GM19351 (cell line): Measurements from ENCODE around the gene MATN4.

Experiments used
- ATAC-seq: cut with Tn5 transposase; IDR thresholded peaks from one replicate; pipeline ENCODE4 v1.9.1; 2021; ENCODE audit warnings: mild to moderate bottlenecking, moderate library complexity; ENCODE audit not compliant: unreplicated experiment

The MATN4 gene

DNA sequence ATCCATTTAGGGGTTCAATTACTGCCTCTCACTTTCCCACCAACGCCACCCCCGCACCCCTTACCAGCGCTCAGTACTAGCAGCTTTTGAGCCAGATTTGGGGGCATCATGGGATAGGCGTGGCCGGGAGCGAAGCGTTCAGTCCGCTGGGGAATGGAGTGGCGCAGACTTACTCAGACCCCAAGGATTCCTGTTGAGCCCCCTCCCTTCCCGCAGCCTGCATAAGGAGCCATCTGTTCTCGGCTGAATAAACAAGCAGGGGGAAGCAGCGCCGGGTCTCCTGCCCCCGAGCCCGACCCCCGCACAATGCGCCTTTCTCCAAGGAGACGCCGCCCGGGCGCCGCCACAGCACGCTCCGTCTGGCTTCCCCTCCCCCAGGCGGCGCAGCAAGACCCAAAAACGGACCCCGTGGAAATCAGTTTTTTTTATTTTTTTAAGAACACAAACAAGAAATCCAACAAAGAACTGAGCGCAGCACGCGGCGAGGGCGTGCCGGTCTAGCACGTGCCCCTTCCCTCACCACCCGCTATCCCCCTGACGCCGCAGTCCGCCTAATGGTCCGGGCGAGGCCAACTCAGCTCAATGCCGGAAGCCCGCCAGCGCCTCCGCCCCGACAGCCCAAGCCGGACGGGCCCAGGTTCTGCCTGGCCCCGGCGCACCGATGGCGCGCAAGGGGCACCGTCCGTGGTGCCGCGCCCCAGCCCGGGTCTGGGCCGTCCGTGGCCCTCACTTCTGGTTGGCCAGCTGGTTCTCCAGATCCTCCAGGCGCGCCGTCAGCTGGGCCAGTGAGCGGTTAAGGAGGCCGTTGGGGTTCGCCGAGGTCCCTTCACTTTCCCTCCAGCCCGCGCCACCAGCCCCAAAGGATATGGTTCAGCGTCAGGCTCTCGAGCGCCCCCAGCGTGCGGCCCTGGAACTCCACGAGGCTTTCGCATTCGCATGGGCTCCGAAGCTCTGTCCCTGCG lies 14.8 kb downstream of the MATN4 start:
- peak; percentile 76 for ATAC-seq

DNA sequence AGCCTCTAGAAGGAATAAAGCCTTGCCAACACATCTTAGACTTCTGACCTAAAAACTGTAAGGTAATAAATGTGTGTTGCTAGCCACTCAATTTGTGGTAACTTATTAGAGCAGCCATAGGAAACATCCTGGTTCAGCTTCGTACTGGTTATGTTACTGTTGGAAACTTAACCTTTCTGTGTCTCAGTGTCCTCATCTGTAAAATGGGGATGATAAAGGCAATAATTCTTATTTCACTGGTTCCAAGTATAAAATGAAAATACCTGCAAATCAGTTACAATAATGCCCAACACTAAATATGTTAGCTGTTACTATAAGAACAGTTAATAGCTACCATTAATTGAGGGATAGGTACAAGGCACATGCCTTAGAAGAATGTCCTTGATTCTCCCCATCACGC lies 15.8 kb downstream of the MATN4 start:
- no peak for ATAC-seq

DNA sequence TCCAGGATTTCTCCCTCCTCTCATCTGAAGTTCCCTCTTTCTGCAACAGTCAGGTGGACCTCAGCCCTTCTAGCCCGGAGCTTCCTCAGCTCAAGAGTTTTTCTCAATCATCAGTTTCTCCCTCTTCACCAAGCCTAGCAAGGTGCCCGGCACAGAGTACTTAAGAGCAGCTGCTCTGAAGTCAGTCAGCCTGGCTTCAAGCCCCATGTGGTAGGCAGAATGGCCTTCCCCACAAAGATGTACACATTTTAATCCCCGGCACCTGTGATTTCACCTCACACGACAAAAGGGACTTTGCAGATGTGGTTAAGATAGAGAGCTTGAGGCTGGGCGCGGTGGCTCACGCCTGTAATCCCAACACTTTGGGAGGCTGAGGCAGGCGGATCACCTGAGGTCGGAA lies 16.6 kb downstream of the MATN4 start:
- ATAC-seq: no peak

DNA sequence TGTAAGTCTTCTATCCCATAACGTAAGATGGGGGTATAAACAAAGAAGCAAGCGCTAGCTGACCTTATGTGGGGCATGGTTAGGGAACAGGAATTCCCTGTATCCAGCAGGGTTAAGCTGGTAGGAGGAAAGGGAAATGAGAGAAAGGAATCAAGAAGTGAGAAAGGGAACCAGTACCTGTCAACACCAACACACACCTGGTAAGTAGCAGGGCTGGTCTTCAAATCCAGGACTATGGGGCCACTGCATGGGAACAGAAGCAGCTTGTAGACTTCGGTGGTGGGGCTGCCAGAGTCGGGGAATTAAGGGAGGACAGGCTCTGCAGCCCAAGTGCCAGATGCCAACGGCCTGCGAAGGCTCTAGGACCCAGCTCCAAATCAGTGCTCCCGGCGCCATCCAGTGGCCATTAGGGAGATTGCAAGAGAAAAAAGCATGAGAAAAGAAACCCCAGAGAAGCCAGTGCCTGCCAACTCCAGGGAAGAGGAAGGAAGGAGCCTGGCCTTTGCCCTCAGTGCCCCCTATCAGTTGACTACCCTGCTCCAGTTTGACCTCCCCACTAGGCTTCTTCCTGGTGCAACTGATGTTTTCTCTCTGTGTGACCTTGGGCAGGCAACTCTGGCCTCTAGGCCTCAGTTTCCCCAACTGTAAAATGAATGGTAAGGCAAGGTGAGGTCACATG lies 17.3 kb downstream of the MATN4 start:
- ATAC-seq: no peak

DNA sequence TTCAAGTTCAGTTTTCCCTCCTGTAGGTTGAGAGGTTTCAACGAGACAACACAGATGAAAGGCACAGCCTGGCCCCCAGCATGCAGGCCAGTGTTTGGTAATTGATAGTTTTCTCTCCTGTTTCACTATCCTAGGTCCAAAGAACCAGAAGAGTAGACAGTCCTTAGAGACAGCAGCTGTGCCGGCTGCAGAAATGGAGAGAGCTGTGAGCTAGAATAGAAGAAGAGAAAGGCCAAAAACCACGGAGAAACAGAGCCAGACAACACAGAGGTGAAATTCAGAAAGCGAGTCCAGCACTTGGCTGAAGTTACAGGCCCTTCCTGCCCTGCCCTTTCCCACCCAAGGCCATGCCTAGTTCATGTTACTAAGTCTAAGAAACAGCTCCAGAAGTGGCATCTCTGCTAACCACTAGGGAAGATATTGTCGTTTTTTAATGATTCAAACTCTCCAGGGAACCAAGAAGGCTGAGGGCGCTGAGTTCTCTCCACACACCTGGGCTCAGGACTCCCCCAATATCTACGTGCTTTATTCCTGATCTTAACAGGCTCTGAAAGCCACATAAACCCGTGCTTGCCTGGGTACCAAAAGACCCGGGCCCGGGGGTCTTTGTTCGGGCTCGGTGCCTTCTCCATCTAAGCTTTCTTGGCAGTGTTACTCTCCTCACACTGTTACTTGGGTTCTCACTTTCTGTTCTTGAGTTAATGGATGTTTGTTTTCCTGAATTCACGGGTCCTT lies 18.0 kb downstream of the MATN4 start:
- no peak for ATAC-seq

DNA sequence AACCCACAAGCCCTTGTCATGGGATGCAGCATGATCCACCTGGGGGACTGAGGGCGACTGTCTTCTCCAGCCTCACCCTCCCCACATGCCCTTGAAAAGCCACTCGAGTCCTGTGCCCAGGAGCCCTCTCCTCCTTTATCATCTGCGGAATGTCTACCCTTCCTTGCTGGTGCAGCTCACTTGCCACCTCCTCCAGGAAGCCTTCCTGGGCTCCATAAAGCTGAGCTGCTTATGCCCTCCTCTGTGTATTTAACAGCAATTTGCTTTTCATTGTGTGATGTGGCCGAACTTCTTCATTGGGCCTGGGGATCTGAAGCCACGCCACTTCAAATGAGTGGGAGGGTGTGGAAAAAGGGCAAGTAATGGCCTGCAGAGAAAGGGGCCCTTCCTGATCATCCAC lies 19.2 kb downstream of the MATN4 start:
- ATAC-seq: no peak

DNA sequence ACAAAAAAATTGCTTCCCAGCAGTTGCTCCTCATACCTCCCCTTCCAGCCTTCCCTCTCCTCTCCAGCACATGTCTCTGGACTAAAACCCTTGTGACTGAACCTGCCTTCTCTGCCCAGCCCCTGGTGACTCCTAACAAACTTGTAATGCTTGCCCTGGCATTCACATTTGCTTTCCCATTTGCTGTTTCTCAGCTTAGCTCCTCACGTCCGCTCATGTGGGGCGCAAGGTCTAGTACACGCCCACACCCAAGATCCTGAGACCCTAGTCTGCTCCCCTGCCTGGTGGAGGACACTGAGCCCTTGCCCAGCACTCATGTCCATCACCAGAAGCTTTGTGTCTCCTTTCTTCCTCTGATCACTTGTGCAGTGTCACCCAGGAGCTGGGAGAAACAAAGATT lies 19.7 kb downstream of the MATN4 start:
- no peak for ATAC-seq

DNA sequence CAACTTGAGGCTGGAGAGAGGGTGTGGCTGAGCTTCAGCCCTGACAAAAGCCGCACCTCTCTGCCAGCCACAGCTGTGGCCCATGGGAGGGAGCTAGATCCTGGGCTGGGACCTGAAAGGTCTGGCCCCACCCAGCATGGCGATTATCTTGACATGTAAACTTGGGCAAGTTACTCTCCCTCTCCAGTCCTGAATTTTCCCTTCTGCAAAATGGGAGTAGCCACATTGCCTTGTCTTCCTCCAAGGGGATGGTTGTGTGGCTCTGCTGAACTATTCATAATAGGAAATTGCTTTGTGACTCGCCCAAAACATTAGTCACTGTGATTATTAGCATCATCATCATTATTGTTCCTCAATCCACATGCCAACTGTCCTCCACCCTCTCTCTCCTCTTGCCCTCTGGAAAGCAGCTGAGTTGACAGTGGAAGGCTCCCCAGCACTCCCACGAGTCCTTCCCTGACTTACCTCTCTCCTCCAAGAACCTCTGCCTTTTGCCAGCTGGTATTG lies 24.5 kb downstream of the MATN4 start:
- no peak for ATAC-seq

DNA sequence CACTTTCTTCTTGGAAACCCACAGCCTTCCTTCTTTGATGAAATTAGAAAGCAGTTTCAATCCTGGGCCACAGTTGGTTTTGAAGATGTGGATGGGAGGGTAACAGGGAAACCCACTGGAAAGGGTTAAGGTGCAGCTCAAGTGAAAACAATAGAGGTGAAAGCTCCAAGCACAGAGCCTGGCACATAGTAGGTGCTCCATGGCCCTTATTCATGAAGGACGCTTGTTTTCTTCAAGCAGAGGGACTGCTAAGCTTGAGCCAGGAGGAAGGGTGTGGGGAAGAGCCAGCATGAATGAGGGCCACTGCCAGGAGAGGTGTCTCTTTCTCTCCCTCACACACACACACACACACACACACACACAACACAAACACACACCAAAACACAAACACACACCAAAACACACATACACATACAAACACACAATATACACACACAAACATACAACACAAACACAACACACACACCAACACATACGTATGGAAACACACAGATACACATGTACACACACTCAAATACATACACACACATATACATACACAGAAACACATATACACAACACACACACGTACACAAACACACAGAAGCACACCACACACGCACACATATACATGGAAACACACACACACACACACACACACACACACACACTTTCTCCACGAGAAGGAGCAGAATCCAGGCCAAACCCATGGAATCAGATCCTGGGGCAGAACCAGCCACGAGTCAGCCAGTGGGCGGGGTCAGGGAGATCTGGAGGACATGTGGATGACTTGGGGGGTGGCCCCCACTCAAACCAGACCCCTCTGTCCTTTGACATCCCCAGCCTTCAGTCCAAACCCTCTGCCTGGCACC lies 25.2 kb downstream of the MATN4 start:
- no peak for ATAC-seq

DNA sequence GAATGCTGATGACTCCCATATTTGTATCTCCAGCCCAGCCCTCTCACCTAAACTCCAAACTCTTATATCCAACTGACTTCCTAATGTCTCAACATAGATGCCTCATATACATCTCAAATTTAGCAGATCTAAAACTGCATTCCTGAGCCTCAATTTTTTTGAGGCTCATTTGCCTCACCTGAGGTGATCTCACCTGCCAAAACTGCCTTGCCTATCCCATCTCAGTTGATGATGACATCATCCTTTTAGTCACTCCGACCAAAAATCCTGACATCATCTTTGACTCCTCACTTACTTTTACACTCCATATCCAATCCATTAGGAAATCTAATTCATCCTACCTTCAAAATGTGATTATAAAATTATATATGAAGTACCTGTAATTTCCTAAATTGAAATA lies 28.1 kb downstream of the MATN4 start:
- ATAC-seq: no peak

DNA sequence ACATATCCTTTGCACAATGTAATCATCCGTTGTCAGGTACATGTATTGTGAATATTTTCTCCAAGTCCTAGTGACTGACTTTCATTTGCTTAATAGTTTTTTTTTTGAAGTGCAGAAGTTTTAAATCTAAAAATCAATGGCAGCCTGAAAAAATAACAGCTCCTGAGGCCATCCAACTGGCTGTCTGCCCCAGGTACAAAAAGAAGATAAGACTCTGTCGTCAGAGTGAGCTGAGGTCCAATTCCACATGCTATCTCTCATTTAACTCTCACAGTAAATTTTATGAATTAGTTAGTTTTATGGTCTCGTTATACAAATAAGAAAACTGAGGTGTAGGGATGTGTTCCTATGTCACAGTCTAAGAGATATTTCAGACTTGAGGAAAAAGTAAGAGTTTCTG lies 32.8 kb downstream of the MATN4 start:
- ATAC-seq: no peak

DNA sequence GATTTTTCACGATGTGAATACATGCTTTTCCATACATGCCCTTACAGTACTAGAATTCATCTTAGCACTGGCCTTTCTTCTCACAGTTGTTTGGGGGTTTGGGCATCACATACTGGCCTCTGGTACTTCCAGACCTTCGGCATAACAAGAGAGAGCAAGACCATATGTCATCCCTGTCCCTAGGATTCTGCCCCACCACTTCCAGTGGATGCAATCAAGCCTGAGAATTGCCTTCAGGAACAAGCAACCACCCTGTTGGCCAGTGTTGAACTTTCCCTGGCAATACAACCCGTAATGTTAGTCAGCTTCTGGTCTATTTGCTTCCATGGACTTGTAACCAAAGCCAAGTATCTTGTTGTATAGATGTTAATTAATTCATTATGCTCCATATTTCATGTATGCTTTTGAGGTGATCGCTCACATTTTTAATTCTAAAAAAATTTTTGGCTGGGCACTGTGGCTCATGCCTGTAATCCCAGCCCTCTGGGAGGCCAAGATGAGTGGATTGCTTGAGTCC lies 38.3 kb downstream of the MATN4 start:
- no peak for ATAC-seq

DNA sequence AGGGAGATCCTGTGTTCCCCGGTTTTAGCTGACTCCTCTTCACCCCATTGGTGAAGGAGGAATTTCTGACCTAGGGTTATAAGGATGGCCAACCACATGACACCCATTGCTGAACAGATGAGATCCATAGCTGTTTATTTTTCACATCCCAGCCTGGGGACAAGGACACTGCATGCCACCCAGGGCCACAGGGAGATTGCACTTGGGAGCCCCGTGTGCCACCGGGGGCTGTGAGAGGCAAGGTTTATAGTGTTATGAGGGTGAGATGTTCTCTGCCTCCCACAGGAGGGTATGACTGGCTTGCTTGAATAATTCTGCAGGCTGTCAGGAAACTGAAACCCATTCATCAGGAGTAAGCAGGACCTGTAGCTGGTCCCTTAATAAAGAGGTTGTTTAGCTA lies 39.0 kb downstream of the MATN4 start:
- no peak for ATAC-seq

DNA sequence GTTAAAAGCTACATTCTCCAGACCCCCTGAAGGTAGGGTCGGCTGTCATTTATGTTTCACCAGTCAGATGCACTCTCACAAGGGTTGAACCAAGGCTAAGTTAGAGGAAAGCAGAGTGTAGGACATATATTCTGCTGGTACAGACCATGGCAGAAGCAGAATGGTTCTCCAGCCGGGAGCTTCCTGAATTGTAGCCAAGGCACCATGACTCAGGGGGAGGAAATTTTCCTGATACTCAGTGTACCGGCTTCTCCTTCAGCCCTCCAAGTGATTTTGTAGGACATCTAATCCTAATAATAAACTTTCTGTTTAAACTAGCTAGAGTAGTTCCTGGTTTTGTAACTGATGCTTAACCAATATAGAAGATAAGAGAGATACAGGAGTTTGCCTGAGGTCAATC lies 39.6 kb downstream of the MATN4 start:
- no peak for ATAC-seq

DNA sequence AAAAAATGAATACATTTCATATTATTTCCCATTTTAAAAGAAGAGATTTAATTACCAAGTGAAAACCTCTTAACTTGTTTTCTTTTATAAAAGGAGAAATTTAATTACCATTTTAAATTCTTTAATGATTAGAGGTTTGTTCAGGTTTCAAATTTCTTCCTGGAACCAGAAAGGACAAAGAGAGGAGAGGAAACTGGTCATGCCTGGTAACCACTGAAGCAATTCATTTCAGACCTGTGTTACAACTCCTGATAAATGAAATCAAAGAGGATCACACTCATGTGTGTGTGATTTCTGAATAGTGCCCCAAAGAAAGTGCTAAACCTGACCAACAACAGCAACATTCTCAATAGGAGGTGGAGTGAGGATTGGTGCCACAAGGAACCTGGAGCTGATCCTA lies 41.1 kb downstream of the MATN4 start:
- no peak for ATAC-seq

DNA sequence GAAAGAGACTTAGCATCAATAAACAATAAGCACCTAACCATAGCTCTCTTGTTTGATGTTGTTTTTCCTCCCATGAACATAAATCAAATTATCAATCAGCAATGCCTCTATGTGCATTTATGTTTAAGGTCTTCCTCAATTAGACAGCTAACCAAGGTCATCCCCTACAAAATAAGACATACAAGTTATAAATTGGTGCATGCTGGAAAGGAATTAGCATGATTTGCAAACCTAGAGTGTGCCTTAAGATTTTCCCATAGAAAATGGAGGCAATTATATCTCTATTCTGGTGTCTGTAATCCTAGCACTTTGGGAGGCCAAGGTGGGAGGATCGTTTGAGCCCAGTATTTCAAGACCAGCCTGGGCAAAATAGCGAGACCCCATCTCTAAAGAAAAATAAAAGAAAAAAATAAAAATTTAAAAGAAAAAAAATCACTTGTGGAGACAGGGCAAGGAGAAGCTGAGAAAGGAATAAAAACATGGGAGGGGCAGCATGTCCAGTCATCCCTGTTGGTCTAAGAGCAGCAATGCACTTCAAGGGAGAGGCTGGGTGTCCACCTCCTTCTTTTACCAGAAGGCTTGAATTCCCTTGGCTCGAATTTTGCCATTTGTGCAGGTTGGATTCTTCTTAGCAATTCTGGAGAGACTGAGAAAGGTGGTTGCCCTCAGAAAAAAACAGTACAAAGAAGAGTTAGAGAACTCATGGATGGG lies 44.4 kb downstream of the MATN4 start:
- ATAC-seq: no peak

DNA sequence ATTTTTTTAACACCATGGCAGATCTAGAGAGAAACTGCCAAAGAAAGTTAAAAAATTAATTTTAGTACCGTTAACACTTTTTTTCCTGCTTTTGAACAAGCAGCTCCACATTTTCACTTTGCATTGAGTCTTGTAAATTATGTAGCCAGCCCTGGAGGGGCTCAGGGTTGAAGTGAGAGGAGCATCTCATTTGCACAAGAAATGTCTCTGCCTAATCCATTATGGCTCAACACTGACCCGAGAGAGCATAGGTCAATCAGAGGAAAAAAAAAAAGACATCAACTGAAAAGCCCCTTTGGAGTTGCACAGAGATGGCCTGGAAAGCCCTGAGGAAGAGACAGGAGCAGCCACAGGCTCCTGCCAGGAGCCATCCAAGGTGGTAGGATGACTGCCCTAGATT lies 49.4 kb downstream of the MATN4 start:
- no peak for ATAC-seq

DNA sequence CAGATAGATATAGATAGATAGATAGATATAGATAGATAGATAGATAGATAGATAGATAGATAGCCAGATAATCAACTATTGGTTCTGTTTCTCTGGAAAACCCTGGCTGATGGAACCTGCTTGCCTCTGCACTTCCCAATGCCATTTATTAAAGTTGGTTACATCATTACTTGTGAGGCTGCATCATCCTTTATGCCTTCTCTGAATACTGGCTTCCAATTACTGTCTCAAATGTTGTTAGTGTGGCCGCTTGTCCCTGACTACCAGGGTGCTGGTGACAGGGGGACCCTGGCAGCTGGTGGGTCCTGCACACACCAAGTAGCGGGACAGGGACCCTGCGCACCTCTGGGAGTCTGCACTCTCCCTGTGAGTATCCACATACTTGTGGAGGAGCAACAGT lies 49.8 kb downstream of the MATN4 start:
- no peak for ATAC-seq

DNA sequence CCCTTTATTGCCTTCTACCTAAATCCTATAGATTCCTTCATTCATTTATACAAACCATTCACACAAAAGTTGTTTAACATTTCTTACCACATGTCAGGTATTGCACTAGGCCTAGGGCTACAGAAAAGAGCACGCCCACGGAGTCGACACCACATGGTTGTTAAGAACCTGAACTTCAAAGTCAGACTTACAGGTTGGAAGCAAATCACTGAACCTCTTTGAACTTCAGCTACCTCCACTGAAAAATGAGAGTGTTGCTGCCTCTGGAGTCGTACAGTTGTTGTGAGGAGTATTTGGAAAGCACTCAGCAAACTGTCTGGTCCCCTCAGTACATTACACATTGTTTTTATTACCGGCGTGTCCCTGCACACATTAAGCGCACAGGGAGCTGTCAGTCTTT lies 50.4 kb downstream of the MATN4 start:
- no peak for ATAC-seq

DNA sequence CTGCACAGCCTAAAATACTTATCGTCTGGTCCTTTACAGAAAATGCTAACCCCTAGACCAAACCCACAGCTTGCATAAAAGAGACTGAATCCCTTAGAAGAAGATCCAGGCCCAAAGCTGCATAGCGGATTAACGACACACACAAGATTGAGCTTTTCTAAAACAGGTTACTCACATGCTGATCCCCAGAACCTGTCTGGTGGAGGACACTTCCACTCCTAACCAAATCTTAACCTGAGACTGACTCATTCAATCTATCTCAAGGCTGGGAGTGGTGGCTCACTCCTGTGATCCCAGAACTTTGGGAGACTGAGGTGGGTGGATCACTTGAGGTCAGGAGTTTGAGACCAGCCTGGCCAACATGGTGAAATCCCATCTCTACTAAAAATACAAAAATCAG lies 50.9 kb downstream of the MATN4 start:
- no peak for ATAC-seq
